ENCODE data around the gene HHAT.
"Not testable (repeated sequence)": the region's sequence is repeated elsewhere in the genome, so short reads cannot be mapped to it uniquely, and the experiment has no call there.

The HHAT gene

DNA sequence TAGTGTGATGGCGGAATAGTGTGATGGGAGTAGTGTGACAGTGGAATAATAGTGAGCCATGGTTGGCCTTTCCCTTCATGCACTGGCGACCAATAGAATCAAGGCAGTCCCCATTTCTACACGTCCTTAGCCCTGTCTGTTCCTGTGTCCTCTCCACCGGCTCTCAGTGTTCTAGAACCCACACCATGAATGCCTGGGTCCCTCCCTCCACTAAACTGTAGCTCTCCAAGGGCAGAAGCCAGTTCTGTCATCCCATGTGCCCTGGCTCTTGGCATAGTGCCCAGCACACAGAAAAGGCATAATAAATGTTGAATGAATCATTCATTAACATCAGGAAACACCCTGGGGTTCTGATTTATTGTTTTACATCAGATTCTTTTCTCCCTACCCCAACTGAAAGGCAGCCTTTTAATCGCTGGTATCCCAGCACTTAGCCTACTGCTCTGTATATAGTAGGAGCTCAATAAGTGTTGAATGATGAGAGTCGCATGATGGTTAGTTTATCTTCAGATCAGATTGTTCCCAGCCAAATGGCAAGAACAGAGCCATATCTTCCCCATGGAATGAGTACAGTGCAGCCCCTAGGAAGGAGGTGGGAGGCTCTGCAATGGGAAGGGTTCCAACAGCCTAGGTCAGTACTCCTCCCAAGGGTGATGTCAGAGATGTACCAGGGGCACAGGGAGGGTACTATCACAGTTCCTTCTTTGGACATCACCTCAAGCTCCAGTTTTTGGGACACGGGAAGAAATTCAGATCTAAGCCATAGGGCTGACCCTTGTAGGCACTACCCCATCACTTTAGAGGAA, 325.7 kb downstream of the HHAT start:
- no peak for DNase-seq (ENCODE audit: low read depth in 1 of 2, low spot score in 1 of 2)

DNA sequence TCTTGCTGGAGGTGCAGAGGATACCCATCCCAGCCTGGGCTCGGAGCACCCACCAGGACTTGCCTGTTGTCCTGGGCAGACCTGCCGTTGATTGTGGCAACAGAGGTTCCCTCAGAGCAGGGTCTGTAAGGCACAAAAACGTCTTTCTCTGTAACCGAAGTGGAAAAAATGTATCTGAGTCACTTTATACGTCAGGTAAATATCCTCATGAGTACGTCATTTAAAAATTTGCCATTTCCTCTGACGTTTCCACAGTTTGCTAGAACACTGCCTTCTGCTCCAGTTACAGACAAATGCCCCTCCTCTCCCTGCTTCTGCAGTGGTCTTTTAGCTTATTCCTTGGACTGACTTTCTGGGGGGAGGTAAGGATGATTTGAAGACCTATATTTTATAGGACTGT, 326.8 kb downstream of the HHAT start:
- TF ChIP-seq JUND (IDR thresholded peaks at IDR 0.05; ENCODE audit: low read depth): no peak
- DNase-seq (ENCODE audit: low read depth in 1 of 2, low spot score in 1 of 2): no peak
- in situ Hi-C loops (cut with HindIII; ENCODE audit: low pct_unique_long_range_greater_than_20kb, low sequenced_read_pairs): no loop called here

More for the DNA sequence above, 325.7 kb downstream of the HHAT start:
- no peak for TF ChIP-seq JUND (IDR thresholded peaks at IDR 0.05; ENCODE audit: low read depth)
- in situ Hi-C loops (cut with HindIII; ENCODE audit: low pct_unique_long_range_greater_than_20kb, low sequenced_read_pairs): no loop called here

DNA sequence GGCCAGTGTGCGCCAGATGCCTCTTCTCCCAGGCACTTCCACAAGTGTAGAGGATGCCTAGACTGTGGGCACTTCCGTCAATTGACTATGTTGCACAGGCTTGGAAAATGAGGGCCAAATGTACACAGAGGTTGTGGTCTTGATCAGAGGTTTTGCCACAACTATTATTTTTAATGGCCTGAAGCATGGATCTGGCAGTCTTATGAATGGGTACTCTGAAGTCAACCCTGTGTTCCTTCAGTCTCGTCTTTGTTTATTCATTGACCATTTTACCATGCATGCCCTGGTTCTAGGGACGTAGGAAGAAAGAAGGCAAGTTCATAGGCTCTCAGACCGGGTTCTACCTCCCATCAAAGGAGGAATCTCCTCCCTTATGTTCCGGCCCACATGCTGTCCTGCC, 329.1 kb downstream of the HHAT start:
- no peak for TF ChIP-seq JUND (IDR thresholded peaks at IDR 0.05; ENCODE audit: low read depth)

DNA sequence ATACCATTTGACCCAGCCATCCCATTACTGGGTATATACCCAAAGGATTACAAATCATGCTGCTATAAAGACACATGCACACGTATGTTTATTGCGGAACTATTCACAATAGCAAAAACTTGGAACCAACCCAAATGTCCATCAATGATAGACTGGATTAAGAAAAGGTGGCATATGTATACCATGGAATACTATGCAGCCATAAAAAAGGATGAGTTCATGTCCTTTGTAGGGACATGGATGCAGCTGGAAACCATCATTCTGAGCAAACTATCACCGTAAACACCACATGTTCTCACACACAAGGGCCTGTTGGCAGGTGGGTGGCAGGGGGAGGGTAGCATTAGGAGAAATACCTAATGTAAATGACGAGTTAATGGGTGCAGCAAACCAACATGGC, 332.8 kb downstream of the HHAT start:
- DNase-seq (ENCODE audit: low read depth in 1 of 2, low spot score in 1 of 2); in situ Hi-C loops (cut with HindIII; ENCODE audit: low pct_unique_long_range_greater_than_20kb, low sequenced_read_pairs): not testable (repeated sequence)

More for the DNA sequence above, 329.1 kb downstream of the HHAT start:
- in situ Hi-C loops (cut with HindIII; ENCODE audit: low pct_unique_long_range_greater_than_20kb, low sequenced_read_pairs): no loop called here
- DNase-seq (ENCODE audit: low read depth in 1 of 2, low spot score in 1 of 2): no peak

DNA sequence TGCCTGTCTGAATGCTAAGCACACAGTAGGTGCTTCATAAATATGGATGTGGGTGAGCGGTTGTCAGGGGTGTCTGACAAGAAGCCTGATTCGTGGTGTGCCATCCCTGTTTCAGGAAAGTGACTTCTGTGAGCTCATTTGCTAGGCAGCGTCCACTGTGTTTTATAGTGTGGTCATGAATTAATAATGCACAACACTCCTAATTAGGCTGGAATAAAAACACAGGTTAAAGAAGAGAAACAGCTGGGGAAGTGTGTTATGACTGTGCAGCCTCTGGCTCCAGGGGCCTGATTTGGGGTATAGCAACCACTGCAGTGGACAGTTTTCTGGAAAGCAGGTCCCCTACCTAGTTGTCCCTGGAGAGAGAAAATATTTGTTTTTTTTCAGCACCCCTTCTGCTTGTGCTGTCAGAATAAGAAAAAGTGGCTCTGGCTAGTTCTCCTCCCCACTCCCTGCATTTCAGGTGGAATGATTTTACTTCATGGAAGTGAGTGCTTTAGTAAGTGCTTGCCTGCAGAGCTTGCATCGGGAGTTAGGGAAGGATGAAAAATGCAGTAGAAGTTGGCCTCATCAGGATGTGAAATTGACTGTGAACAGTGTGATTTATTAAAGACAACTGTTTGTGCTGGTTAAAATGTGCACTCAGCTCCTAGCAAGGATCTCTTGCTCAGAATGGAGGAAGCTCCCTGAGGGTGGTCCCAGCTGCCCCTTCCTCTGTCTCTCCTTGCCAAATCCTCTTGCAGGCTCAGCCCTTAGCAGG, 333.8 kb downstream of the HHAT start:
- in situ Hi-C loops (cut with HindIII; ENCODE audit: low pct_unique_long_range_greater_than_20kb, low sequenced_read_pairs): no loop called here
- no peak for DNase-seq (ENCODE audit: low read depth in 1 of 2, low spot score in 1 of 2)
- TF ChIP-seq JUND (IDR thresholded peaks at IDR 0.05; ENCODE audit: low read depth): no peak

DNA sequence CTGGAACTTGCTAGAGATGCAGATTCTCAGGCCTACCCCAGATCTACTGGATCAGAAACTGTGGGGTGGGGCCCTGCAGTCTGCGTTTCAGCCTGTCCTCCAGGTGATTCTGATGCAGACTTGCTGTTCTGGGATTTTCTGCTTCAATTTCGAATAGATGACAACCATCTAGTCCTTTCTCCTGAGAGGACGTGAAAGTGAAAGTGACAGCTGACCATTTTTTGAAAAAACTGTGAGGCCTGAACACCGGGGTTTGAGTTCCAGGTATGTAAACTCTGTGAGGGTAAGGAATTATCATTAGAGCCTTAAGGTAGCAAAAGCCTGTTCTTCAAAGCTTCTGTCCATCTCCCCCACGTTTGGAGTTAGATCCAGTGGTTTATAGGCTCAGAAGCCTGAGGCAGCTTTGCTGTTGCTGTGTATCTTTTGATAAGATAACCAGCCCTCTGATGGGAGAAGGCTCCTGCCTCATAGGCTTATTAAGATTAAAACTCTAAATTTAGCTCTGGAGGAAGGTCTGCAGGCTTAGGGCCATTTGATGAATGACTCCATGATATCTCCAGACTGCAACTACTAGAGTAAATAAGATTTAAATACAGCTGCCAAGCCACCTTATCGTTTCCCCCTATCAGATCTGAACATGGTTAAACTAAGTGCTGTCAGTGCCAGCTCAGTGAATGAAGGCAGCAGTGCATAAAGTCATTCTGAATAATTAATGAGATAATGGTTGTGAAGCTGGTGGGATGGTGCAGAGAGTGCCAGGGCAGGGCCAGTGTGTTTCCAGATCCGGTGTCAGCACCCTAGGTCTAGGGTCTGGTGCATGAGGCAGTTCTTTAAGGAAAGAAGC, 335.2 kb downstream of the HHAT start:
- in situ Hi-C loops (cut with HindIII; ENCODE audit: low pct_unique_long_range_greater_than_20kb, low sequenced_read_pairs): no loop called here
- no peak for DNase-seq (ENCODE audit: low read depth in 1 of 2, low spot score in 1 of 2)
- TF ChIP-seq JUND (IDR thresholded peaks at IDR 0.05; ENCODE audit: low read depth): no peak

DNA sequence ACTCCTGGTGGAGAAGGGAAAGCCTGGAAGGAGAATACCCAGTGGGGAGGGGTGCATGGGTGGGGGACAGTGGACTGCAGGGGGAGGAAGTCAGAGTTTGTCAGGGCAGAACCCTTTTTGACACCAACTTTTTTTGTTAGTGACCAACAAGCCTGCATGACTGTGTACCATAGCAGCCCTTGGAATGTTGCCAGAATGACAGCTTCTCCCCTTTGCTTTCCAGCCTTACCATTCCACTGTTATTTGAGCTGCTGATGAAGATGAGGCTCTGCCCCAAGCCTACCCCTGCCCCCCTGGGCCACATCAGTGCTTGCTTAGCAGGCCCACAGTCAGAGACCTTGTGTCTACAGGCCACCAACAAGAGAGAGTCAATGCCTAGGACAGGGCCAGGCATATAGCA, 341.2 kb downstream of the HHAT start:
- peak in 1 of 2 experiments; percentile 25 for DNase-seq (ENCODE audit: low read depth in 1 of 2, low spot score in 1 of 2)
- in situ Hi-C loops (cut with HindIII; ENCODE audit: low pct_unique_long_range_greater_than_20kb, low sequenced_read_pairs): no loop called here
- no peak for TF ChIP-seq JUND (IDR thresholded peaks at IDR 0.05; ENCODE audit: low read depth)

DNA sequence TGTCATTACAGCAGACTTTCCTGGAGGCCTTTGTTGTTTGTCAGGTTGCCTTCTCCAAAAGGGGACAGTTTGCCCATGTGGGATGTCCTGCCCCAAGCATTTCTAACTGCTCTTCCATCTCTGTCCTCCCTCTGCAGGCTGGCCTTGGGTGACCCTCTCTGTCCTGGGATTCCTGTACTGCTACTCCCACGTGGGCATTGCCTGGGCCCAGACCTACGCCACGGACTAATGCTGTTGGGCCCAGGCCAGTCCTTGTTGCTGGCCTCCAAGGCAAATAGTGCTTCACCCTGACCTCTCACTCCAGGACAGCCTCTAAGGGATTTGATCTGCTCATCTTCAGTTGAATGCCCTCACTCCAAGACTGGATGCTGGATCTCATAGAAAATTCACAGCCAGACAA, 345.4 kb downstream of the HHAT start:
- TF ChIP-seq JUND (IDR thresholded peaks at IDR 0.05; ENCODE audit: low read depth): no peak
- in situ Hi-C loops (cut with HindIII; ENCODE audit: low pct_unique_long_range_greater_than_20kb, low sequenced_read_pairs): no loop called here
- no peak for DNase-seq (ENCODE audit: low read depth in 1 of 2, low spot score in 1 of 2)

DNA sequence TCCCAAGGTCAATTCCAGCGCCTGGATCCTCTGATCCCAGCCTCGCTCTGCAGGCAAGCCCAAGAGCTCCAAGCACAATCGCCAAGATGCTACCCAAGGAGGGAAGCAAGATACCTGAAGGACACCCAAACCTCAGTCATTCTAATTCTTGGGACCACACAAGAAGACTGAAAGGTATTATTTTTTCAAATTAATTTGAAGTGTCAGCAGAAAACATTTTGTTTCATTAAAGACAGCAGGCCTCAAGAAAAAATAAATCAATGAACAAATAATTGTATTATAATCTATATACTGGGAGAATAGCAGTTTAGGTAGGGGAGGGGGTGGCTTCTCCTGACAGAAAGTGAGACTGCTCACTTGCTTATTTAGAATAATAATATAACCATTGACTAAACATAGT, 347.8 kb downstream of the HHAT start:
- DNase-seq (ENCODE audit: low read depth in 1 of 2, low spot score in 1 of 2): no peak
- TF ChIP-seq JUND (IDR thresholded peaks at IDR 0.05; ENCODE audit: low read depth): no peak
- in situ Hi-C loops (cut with HindIII; ENCODE audit: low pct_unique_long_range_greater_than_20kb, low sequenced_read_pairs): no loop called here

DNA sequence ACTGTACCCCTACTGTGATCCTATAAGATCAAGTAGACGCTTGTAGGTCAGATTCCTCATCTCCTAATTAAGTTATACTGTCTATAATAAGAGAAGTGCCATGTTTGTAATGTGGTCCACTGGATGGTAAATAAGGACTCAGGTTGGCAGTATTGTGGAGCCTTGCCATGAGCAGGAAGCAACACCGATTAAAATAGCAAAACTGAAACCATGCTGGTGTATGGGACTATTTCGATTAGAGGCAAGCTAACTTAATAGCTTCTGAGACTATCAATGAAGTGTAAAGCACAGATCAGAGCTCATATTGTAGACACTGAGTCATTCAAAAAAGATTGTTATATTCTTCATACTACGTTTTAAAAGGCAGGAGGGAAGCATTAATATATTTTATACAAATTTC, 348.8 kb downstream of the HHAT start:
- DNase-seq (ENCODE audit: low read depth in 1 of 2, low spot score in 1 of 2): no peak
- no peak for TF ChIP-seq JUND (IDR thresholded peaks at IDR 0.05; ENCODE audit: low read depth)
- in situ Hi-C loops (cut with HindIII; ENCODE audit: low pct_unique_long_range_greater_than_20kb, low sequenced_read_pairs): no loop called here

DNA sequence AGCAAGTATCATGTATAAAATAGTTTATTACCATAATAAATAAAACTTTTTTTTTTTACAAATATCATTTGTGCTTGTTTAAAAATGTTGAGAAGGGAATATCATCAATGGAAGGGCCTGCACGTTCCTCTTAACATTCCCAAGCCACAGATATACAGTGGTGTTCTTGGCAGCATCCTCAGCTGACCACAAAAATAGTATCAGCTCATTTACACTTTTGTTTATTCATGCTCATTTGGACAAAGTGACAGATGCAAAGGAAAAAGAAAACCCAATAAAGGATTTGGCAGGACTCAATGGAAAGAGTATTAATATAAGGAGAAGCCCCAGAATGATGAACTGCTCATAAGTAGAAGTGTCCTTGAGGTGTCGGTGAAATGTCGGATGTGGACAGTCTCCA, 349.6 kb downstream of the HHAT start:
- in situ Hi-C loops (cut with HindIII; ENCODE audit: low pct_unique_long_range_greater_than_20kb, low sequenced_read_pairs): no loop called here
- DNase-seq (ENCODE audit: low read depth in 1 of 2, low spot score in 1 of 2): no peak
- no peak for TF ChIP-seq JUND (IDR thresholded peaks at IDR 0.05; ENCODE audit: low read depth)

DNA sequence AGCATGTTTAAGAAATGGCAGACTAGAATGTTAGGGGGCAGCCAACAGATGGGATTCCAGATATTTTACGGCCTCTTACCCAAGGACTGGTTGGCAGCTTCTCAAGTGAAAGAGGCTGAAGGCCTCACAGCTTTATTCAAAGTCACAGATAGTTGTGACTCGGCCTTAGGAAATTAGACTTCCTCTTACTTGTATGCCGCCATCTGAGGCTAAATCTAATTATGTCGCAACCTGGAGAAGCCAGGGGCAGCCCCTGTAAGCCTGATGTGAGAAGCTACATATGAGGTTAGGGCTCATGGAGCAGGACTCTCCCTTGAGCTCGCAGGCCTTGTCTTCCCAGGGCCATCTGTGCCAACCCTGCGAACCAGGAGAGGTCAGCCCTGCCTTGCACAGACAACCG, 352.5 kb downstream of the HHAT start:
- in situ Hi-C loops (cut with HindIII; ENCODE audit: low pct_unique_long_range_greater_than_20kb, low sequenced_read_pairs): no loop called here
- no peak for TF ChIP-seq JUND (IDR thresholded peaks at IDR 0.05; ENCODE audit: low read depth)
- DNase-seq (ENCODE audit: low read depth in 1 of 2, low spot score in 1 of 2): no peak
